Measurements from ENCODE around the gene MTHFD2L.

DNA sequence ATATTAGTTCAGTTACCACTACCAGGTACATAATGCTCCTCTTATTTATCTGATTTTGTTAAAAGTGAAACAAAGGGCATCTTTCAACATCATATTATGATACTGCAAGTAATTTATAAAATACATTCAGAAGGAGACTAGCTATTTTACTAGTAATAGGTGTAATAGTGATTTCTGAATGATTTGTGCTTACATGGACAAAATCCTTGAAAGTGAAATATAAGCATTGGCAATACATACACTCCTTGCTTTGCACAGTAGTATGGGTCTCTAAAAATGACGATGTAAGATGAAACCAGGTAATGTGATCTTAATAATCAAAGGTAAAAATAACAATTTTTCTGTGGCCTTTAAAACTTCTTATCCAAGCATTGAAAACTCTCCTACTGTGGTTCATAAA is 17.5 kb downstream of the MTHFD2L start:
- TF ChIP-seq POLR2A (IDR thresholded peaks at IDR 0.05; ENCODE audit: low read depth, low read length) = no peak
- TF ChIP-seq POLR2AphosphoS5 (IDR thresholded peaks at IDR 0.05; ENCODE audit: low read depth, low read length) = no peak
- TF ChIP-seq TAF1 (IDR thresholded peaks at IDR 0.05; ENCODE audit: low read depth, low read length) = no peak
- no peak for TF ChIP-seq PAX5 (IDR thresholded peaks at IDR 0.05; ENCODE audit: insufficient read depth, low read length, severe bottlenecking)
- no peak for TF ChIP-seq SPI1 (IDR thresholded peaks at IDR 0.05; ENCODE audit: low read depth, low read length)

Measured in GM12891 (cell line).